ENCODE results near the gene UBE2D3.
"Not testable (repeated sequence)": the region's sequence is repeated elsewhere in the genome, so short reads cannot be mapped to it uniquely, and the experiment has no call there.

DNA sequence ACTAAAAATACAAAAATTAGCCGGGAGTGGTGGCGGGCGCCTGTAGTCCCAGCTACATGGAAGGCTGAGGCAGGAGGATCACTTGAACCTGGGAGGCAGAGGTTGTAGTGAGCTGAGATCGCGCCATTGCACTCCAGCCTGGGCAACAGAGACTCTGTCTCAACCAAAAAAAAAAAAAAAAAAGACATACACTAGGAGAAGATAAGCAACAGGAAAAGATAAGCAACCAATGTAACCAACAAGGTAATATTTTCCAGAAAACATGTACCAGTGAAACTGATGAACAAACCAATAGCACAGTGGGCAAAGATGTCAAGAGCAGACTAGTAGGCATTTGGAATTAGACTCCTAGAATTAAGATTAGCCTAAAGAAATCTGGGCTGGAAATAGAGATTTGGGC is 38.0 kb upstream of the UBE2D3 start:
- TF ChIP-seq, protein P1, sequence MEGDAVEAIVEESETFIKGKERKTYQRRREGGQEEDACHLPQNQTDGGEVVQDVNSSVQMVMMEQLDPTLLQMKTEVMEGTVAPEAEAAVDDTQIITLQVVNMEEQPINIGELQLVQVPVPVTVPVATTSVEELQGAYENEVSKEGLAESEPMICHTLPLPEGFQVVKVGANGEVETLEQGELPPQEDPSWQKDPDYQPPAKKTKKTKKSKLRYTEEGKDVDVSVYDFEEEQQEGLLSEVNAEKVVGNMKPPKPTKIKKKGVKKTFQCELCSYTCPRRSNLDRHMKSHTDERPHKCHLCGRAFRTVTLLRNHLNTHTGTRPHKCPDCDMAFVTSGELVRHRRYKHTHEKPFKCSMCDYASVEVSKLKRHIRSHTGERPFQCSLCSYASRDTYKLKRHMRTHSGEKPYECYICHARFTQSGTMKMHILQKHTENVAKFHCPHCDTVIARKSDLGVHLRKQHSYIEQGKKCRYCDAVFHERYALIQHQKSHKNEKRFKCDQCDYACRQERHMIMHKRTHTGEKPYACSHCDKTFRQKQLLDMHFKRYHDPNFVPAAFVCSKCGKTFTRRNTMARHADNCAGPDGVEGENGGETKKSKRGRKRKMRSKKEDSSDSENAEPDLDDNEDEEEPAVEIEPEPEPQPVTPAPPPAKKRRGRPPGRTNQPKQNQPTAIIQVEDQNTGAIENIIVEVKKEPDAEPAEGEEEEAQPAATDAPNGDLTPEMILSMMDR (IDR thresholded peaks at IDR 0.05) = not testable (repeated sequence)
- not testable (repeated sequence) for TF ChIP-seq SIN3A (IDR thresholded peaks at IDR 0.05; ENCODE audit: borderline replicate concordance, insufficient read depth, low read depth, low read length); REST (IDR thresholded peaks at IDR 0.05; ENCODE audit: insufficient read depth in 1 of 2, low read depth in 2 of 2, low read length in 1 of 2); TCF7L2 (IDR thresholded peaks at IDR 0.05; ENCODE audit: low read depth, low read length); POLR2AphosphoS5 (IDR thresholded peaks at IDR 0.05; ENCODE audit: low read depth, low read length)
